ENCODE measurements around the gene ACOXL.

Gene ACOXL

DNA sequence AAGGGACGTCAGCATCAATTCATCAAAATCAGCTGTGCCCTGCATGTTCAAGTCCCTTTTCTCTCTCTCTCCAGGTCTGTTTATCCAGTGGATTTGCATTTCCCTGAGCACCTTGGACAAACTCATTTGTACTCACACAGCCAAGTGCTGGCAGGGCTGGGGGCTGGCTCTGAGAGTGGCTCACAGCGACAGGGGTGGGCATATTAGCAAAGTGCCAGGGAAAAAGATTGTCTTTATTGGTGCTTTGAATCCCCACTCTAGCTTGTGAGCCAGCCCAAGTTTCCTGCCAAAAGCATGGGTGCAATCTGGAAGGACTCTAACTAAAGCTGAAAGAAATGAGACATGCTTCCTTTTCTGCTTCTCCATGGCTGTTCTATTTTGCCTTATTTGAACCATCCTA, 56.6 kb downstream of the ACOXL start:
- H3F3A ChIP-seq (ENCODE audit: control insufficient read depth, insufficient read depth) = no peaks in the 10 kb centered on the region
- H3K27ac ChIP-seq (ENCODE audit: low read depth, low read length) = no peak overlapping the region
- TF ChIP-seq EZH2phosphoT487 (IDR thresholded peaks at IDR 0.05; ENCODE audit: borderline replicate concordance, low read length) = no peak
- TF ChIP-seq, protein P1, sequence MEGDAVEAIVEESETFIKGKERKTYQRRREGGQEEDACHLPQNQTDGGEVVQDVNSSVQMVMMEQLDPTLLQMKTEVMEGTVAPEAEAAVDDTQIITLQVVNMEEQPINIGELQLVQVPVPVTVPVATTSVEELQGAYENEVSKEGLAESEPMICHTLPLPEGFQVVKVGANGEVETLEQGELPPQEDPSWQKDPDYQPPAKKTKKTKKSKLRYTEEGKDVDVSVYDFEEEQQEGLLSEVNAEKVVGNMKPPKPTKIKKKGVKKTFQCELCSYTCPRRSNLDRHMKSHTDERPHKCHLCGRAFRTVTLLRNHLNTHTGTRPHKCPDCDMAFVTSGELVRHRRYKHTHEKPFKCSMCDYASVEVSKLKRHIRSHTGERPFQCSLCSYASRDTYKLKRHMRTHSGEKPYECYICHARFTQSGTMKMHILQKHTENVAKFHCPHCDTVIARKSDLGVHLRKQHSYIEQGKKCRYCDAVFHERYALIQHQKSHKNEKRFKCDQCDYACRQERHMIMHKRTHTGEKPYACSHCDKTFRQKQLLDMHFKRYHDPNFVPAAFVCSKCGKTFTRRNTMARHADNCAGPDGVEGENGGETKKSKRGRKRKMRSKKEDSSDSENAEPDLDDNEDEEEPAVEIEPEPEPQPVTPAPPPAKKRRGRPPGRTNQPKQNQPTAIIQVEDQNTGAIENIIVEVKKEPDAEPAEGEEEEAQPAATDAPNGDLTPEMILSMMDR (IDR thresholded peaks at IDR 0.05; ENCODE audit: low read depth, low read length, poor library complexity, severe bottlenecking) = no peak
- peaks cover 29% of the 10 kb centered on the region for H3K27me3 ChIP-seq (ENCODE audit: control insufficient read depth, low read length)
- H3K4me1 ChIP-seq (ENCODE audit: control insufficient read depth, low read length) = no peaks in the 10 kb centered on the region
- H3K79me2 ChIP-seq (ENCODE audit: control insufficient read depth, low read length) = no peaks in the 10 kb centered on the region
- H3K9me3 ChIP-seq (ENCODE audit: control insufficient read depth, insufficient read depth, low read length) = no peaks in the 10 kb centered on the region
- no peak overlapping the region for H3K4me2 ChIP-seq (ENCODE audit: low read length)
- H3K9me2 ChIP-seq (replicated peaks; ENCODE audit: control insufficient read depth, low read length) = no peaks in the 10 kb centered on the region
- no peaks in the 10 kb centered on the region for H3K36me3 ChIP-seq (ENCODE audit: control insufficient read depth, low read length)
- H4K20me1 ChIP-seq (ENCODE audit: control insufficient read depth, insufficient read depth, low read depth, low read length) = no peaks in the 10 kb centered on the region
- H3K4me3 ChIP-seq (ENCODE audit: low read length) = no peak overlapping the region

DNA sequence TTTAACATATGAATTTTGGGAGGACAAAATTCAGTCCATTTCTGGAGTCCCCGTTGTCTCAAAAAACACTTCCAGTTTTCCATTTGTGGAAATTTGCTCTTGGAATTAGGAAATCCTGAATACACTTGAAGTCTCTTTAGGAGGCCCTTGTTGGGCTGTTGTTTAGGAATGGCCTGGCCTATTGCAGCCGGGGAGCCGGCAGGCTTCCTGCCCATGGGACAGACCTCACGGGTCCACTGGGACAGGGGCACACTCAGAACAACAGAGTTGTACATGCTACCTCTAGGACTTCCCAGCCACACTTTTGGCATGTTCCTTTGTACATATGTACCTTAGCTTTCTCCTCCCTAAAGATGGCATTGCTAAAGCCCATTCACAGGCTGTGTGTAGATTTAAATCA, 57.3 kb downstream of the ACOXL start:
- no peak overlapping the region for H3K27ac ChIP-seq (ENCODE audit: low read depth, low read length)
- no peak for TF ChIP-seq EZH2phosphoT487 (IDR thresholded peaks at IDR 0.05; ENCODE audit: borderline replicate concordance, low read length)
- TF ChIP-seq, protein P1 (IDR thresholded peaks at IDR 0.05; ENCODE audit: low read depth, low read length, poor library complexity, severe bottlenecking) = no peak
- no peaks in the 10 kb centered on the region for H3K9me2 ChIP-seq (replicated peaks; ENCODE audit: control insufficient read depth, low read length)
- no peak overlapping the region for H3K4me3 ChIP-seq (ENCODE audit: low read length)
- H3F3A ChIP-seq (ENCODE audit: control insufficient read depth, insufficient read depth) = no peaks in the 10 kb centered on the region
- H3K27me3 ChIP-seq (ENCODE audit: control insufficient read depth, low read length) = peaks cover 35% of the 10 kb centered on the region
- H3K4me2 ChIP-seq (ENCODE audit: low read length) = no peak overlapping the region
- no peaks in the 10 kb centered on the region for H4K20me1 ChIP-seq (ENCODE audit: control insufficient read depth, insufficient read depth, low read depth, low read length)
- no peaks in the 10 kb centered on the region for H3K4me1 ChIP-seq (ENCODE audit: control insufficient read depth, low read length)
- no peaks in the 10 kb centered on the region for H3K36me3 ChIP-seq (ENCODE audit: control insufficient read depth, low read length)
- H3K79me2 ChIP-seq (ENCODE audit: control insufficient read depth, low read length) = no peaks in the 10 kb centered on the region
- no peaks in the 10 kb centered on the region for H3K9me3 ChIP-seq (ENCODE audit: control insufficient read depth, insufficient read depth, low read length)

DNA sequence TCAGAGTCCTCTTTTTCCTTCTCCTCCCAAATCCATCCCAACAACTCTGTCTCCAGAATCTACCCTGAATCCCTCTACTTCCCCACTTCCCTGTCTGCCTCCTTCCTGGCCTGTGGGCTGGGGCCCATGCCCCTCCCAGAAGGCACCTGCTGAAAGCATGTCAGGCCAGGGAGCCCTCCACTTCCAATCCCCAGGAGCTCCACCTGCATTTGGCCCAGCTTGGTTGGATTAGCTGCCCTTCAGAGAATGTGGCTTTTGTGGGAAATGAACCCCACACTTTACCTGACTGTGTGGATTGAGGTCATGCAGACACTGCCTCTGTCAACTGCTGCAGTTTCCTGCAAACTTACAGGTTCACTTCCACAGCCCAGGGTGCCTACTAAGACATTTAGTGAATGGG, 58.5 kb downstream of the ACOXL start:
- no peaks in the 10 kb centered on the region for H3K9me2 ChIP-seq (replicated peaks; ENCODE audit: control insufficient read depth, low read length)
- H3K9me3 ChIP-seq (ENCODE audit: control insufficient read depth, insufficient read depth, low read length) = no peaks in the 10 kb centered on the region
- H3K4me2 ChIP-seq (ENCODE audit: low read length) = no peak overlapping the region
- no peak overlapping the region for H3K27ac ChIP-seq (ENCODE audit: low read depth, low read length)
- H4K20me1 ChIP-seq (ENCODE audit: control insufficient read depth, insufficient read depth, low read depth, low read length) = no peaks in the 10 kb centered on the region
- peaks cover 43% of the 10 kb centered on the region for H3K27me3 ChIP-seq (ENCODE audit: control insufficient read depth, low read length)
- no peaks in the 10 kb centered on the region for H3F3A ChIP-seq (ENCODE audit: control insufficient read depth, insufficient read depth)
- no peak overlapping the region for H3K4me3 ChIP-seq (ENCODE audit: low read length)
- no peaks in the 10 kb centered on the region for H3K36me3 ChIP-seq (ENCODE audit: control insufficient read depth, low read length)
- no peaks in the 10 kb centered on the region for H3K4me1 ChIP-seq (ENCODE audit: control insufficient read depth, low read length)
- no peaks in the 10 kb centered on the region for H3K79me2 ChIP-seq (ENCODE audit: control insufficient read depth, low read length)
- no peak for TF ChIP-seq EZH2phosphoT487 (IDR thresholded peaks at IDR 0.05; ENCODE audit: borderline replicate concordance, low read length)
- TF ChIP-seq, protein P1 (IDR thresholded peaks at IDR 0.05; ENCODE audit: low read depth, low read length, poor library complexity, severe bottlenecking) = no peak

DNA sequence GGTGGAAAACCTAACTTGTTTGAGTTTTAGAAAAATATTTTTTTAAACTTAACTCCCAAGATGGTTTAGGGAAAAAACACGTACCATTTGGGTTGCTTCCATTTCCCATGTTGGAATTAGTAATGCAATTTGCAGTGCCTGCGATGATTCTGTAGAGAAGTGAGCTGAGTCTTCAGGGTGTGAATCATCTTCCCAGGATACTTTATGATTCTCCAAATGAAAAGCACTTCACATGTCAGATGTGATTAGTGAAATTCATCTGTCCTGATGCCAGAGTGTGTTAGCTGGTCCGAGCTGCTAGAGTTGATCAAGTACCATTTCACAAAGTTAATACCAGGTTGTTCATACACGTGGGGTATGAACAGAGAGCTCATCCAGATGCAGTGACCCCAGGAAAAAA, 59.1 kb downstream of the ACOXL start:
- Histone ChIP-seq H4K20me1 (ENCODE audit: control insufficient read depth, insufficient read depth, low read depth, low read length) (no peaks in the 10 kb centered on the region), H3F3A (ENCODE audit: control insufficient read depth, insufficient read depth) (no peaks in the 10 kb centered on the region), H3K4me2 (ENCODE audit: low read length) (no peak overlapping the region), H3K9me2 (replicated peaks; ENCODE audit: control insufficient read depth, low read length) (no peaks in the 10 kb centered on the region), H3K27me3 (ENCODE audit: control insufficient read depth, low read length) (peaks cover 45% of the 10 kb centered on the region), H3K4me3 (ENCODE audit: low read length) (no peak overlapping the region), H3K79me2 (ENCODE audit: control insufficient read depth, low read length) (no peaks in the 10 kb centered on the region), H3K9me3 (ENCODE audit: control insufficient read depth, insufficient read depth, low read length) (no peaks in the 10 kb centered on the region), H3K36me3 (ENCODE audit: control insufficient read depth, low read length) (no peaks in the 10 kb centered on the region), H3K27ac (ENCODE audit: low read depth, low read length) (no peak overlapping the region), H3K4me1 (ENCODE audit: control insufficient read depth, low read length) (no peaks in the 10 kb centered on the region)
- TF ChIP-seq, protein P1 (IDR thresholded peaks at IDR 0.05; ENCODE audit: low read depth, low read length, poor library complexity, severe bottlenecking) = no peak
- no peak for TF ChIP-seq EZH2phosphoT487 (IDR thresholded peaks at IDR 0.05; ENCODE audit: borderline replicate concordance, low read length)
